NCI-H526 treated with DMSO at 0.1 percent for 48 hours (cell line): ENCODE results near the gene MANBA.
"Not testable (repeated sequence)": the region's sequence is repeated elsewhere in the genome, so short reads cannot be mapped to it uniquely, and the experiment has no call there.

ENCODE experiments used
- DNase-seq: peaks from one replicate; lab custom pipeline; 2025; lab: John Stamatoyannopoulos, UW

Gene MANBA

DNA sequence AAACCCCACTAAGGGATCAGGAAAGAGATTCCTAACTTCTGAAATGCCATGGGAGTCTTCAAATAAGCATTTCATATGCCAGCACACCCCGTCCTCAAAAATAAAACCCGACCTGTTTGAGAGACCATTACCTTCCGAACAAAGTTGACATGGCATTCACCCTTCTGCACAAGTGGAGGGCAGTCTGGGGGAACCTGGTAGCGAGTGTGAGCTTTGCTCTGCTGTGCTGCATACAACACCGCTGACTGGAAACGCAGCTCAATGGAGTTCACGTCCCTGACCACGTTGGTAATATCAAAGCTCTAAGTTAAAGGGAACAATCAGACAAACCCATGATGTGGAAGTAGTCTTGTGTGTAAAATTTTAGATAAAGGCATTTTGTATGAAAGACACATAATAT, 38.0 kb downstream of the MANBA start:
- no peak for DNase-seq

DNA sequence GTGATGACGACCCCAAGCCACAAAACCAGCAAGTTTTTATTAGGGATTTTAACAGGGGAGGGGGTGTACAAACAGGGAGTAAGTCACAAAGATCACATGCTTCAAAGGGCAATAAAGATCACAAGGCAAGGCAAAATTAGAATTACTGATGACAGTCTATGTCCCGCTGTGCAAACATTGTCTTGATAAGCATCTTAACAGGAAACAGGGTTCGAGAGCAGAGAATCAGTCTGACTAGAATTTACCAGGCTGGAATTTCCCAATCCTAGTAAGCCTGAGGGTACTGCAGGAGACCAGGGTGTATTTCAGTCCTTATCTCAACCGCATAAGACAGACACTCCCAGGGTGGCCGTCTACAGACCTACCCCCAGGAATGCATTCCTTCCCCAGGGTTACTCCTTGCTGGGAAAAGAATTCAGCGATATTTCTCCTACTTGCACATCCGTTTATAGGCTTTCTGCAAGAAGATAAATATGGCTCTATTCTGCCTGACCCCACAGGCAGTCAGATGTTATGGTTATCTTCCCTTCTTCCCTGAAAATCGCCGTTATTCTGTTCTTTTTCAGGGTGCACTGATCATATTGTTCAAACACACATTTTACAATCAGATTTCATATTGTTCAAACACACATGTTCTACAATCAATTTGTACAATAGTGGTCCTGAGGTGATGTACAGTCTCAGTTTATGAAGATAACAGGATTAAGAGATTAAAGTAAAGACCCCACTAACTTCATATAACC, 41.8 kb downstream of the MANBA start:
- not testable (repeated sequence) for DNase-seq

- DNase-seq, result no peak
These were observed 43.2 kb downstream of the MANBA start for GRCh38 chr4:102717448-102718092.

DNA sequence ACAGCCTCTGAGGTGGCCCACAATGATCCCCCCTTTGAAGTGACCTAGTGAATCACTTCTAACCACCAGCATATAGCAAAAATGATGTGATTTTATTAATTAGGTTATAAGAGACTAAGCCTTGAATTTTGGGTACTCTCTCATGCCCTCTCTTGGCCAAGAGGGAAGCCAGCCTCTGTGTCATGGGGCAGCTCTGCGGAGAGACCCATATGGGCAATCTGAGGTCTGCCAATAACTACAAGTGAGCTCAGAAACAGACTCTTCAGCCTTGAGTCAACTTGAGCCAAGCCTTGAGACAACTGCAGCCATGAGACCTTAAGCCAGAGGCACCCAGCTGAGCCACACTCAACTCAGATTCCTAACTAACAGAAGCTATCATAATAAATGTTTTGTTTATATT, 45.7 kb downstream of the MANBA start:
- no peak for DNase-seq

DNA sequence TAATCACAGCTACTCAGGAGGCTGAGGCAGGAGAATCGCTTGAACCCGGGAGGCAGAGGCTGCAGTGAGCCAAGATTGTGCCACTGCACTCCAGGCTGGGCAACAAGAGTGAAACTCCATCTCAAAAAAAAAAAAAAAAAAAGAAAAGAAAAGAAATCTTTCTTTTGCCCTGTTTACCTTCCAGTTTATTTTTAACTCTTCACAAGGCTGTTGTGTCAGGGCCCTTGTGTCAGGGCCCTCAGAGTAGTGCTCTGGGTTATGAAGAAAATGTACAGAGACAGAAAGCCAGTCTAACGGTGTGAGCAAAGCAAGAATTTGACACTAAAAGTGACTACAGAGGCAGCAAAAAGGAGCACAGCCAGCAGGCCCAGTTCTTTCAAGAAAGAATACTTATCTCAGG, 47.0 kb downstream of the MANBA start:
- DNase-seq, result not testable (repeated sequence)

- no peak for DNase-seq
These were observed 47.7 kb downstream of the MANBA start for GRCh38 chr4:102713096-102713495.

DNA sequence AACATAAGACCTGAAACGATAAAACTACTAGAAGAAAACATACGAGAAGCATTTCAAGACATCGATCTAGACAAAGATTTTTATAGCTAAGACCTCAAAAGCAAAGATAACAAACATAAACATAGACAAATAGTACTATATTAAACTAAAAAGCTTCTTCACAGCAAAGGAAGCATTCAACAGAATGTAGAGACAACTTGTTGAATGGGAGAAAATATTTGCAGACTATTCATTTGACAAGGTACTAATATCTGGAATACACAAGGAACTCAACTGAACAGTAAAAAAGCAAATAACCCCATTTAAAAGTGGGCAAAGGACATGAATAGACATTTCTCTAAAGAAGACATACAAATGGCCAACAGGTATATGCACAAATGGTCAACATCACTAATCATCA, 49.8 kb downstream of the MANBA start:
- no peak for DNase-seq

DNA sequence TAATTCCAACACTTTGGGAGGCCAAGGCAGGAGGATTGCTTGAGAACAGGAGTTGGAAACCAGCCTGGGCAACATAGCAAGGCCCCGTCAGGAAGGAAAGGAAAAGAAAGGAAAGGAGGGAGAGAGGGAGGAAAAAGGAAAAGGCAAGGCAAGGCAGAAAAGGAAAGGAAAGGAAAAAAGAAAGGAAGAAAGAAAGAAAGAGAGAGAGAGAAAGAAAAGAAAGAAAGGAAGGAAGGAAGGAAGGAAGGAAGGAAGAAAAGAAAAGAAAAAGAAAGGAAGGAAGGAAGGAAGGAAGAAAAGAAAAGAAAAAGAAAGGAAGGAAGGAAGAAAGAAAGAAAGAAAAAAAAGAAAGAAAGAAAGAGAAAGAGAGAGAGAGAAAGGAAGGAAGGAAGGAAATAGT, 51.7 kb downstream of the MANBA start:
- not testable (repeated sequence) for DNase-seq

GRCh38 chr4:102707150-102707549, 53.6 kb downstream of the MANBA start:
- no peak for DNase-seq

- DNase-seq, result no peak
These were observed 55.3 kb downstream of the MANBA start for GRCh38 chr4:102705391-102705935.

GRCh38 chr4:102696758-102697157, 64.0 kb downstream of the MANBA start:
- no peak for DNase-seq

- no peak for DNase-seq
These were observed 66.0 kb downstream of the MANBA start for GRCh38 chr4:102694791-102695190.

- no peak for DNase-seq
These were observed 66.9 kb downstream of the MANBA start for GRCh38 chr4:102693861-102694260.

GRCh38 chr4:102693262-102693850, 67.4 kb downstream of the MANBA start:
- no peak for DNase-seq

DNA sequence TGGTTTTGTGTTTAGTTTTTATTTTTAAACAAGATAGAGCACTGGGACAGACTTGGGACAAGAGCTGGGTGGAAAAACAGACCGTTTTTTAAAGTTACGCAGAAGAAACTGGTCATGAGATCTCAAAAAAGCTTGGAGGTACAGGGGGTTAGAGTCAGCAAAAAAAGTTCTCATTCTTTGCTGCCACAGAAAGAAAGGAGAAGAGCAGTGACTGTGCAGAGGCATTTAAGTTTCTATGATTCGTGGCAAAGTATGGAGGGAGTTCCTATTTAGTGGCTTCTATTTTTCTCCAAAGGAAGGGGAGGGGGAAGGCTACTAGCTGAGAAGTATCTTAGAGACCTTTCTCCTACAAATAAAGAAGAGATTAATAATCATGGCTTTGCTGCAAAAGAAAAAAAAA, 68.3 kb downstream of the MANBA start:
- DNase-seq, result no peak

GRCh38 chr4:102687982-102688433, 72.8 kb downstream of the MANBA start:
- DNase-seq, result no peak

GRCh38 chr4:102687373-102687981, 73.3 kb downstream of the MANBA start:
- DNase-seq, result no peak

- no peak for DNase-seq
These were observed 75.0 kb downstream of the MANBA start for GRCh38 chr4:102685768-102686167.

DNA sequence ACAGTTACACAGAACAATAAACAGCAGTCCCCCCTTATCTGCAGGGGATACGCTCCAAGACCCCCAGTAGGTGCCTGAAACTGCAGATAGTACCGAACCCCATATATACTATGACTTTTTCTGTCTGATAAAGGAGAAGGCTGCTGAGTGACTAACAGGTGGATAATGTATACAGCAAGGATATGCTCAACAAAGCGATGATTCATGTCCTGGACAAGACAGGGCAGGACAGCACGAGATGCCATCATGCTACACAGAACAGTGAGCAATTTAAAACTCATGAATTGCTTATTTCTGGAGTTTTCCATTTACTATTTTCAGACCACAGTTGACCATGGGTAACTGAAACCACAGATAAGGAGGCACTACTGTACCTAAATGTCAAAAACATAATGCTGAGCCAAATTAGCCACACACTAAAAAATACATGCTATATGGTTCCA, 76.1 kb downstream of the MANBA start:
- no peak for DNase-seq

DNA sequence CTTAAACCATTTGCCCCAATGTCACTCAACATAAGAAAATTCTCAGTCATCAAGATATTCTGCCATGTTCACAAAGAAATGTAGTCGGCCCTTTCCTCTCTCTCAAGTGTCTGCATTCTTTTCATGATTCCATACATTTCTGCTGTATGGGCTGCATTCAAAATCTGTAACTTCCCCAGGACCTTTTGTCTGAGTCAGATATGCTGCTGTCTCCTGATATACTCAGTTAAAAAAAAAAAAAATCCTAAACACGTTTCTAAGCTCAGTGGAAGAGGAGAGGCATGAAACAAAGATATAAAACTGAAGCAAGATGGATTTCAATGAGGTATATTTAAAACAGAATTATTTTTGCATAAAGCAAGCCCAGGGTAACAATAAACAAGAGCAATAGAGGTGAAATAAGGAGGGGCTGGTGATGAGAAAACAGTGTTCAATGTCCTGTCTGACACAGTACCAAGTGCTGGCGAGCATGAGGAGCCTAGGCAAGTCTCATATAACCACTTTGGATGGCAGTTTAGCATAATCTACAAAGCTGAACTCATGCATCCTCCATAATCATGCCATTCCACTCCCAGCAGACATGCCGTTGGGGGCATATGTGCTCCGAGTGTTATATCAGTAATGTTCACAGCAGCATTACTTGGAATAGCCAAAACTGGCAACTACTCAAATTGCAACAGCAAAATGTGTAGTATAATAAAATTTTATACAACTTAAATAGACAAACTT, 76.7 kb downstream of the MANBA start:
- DNase-seq, result no peak

DNA sequence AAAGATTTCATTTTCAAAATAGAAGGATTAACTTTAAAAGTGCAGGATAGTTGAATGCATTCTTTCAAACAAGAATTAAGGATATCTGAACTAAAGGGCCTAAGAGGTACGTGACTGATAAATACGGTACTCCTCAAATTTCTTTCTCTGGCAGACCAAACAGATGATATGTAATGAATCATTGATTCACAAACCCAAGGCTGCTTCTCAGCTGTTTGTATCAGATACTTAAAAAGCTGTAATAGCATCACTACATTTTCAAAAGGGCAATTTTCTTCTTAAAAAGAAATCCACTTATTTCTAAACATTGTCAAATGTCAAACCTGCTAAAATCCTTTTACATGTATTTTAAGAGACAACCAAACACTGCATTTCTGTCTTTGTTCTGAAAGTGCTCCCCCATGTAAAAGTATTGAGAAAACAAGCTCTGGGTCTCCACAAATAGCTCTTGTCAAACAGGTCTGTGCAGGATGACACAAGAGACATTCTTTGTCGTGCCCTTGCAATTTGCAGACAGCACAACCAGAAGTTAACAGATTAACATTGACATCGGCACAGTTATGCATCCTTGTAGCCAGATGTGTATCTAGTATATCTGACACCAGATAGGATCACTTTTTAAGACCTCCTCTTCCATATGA, 82.0 kb downstream of the MANBA start:
- no peak for DNase-seq
